22Rv1 (cell line): ENCODE data around the gene PRR3.

Experiments used
- CTCF ChIP-seq: fragments of 450-650 bp; IDR thresholded peaks from 2 replicates; pipeline ENCODE4 v1.5.1; 2017; ENCODE audit warnings: mild to moderate bottlenecking
- ZFX ChIP-seq: fragments of 450-650 bp; IDR thresholded peaks from 2 replicates; pipeline ENCODE4 v1.6.1; 2017; ENCODE audit warnings: antibody characterized with exemption, borderline replicate concordance

GRCh38 chr6:30542404-30542725 lies 14.7 kb upstream of the PRR3 start:
- TF ChIP-seq CTCF (no peak), ZFX (no peak)
